Thyroid gland (tissue), 4 donors: ENCODE measurements around the gene RHAG.
"Not testable (repeated sequence)": the region's sequence is repeated elsewhere in the genome, so short reads cannot be mapped to it uniquely, and the experiment has no call there.

Experiments
- CTCF ChIP-seq, 6 experiments: fragments of 200-600 bp in 3 of 6; fragments of 450-650 bp in 3 of 6; sonication (generic) in 3 of 6; IDR thresholded peaks; one replicate each; pipeline ENCODE4 v1.5.1; 2016 to 2019; ENCODE audit warnings: antibody characterized with exemption in 6 of 6, mild to moderate bottlenecking in 2 of 6, inconsistent platforms in 1 of 6, moderate library complexity in 1 of 6
- POLR2A ChIP-seq, 2 donors: fragments of 450-650 bp; IDR thresholded peaks; one replicate each; pipeline ENCODE4 v1.6.1; 2017; ENCODE audit warnings: antibody characterized with exemption in 2 of 2, mild to moderate bottlenecking in 2 of 2, moderate library complexity in 1 of 2

GRCh38 chr6:49614144-49614543 lies 22.5 kb downstream of the RHAG start:
- not testable (repeated sequence) for TF ChIP-seq CTCF, POLR2A (IDR thresholded peaks at IDR 0.05)
